Central memory CD8-positive, alpha-beta T cell (primary cell): Measurements from ENCODE around the gene HRNR.

ENCODE experiments used
- ATAC-seq: fragments of 150-1000 bp; cut with Tn5 transposase; replicated peaks from 2 replicates; pipeline ENCODE4 v1.10.0; 2022; ENCODE audit warnings: mild to moderate bottlenecking, moderate FRiP score, moderate number of reproducible peaks; ENCODE audit not compliant: poor library complexity, severe bottlenecking; ENCODE audit errors: extremely low read depth
- DNase-seq, 2 donors: peaks; one replicate each; pipeline ENCODE4 v3.0.0; 2021; ENCODE audit warnings: low spot score in 2 of 2
- H3K27ac Mint-ChIP-seq: one replicate; pipeline ENCODE4 v1.8.0; 2022; ENCODE audit warnings: low read depth, mild to moderate bottlenecking, moderate library complexity, mixed read lengths
- H3K27me3 Mint-ChIP-seq: one replicate; pipeline ENCODE4 v1.8.0; 2022; ENCODE audit warnings: mixed read lengths
- H3K36me3 Mint-ChIP-seq: one replicate; pipeline ENCODE4 v1.8.0; 2022; ENCODE audit warnings: mild to moderate bottlenecking, moderate library complexity, mixed read lengths; ENCODE audit not compliant: insufficient read depth
- H3K4me1 Mint-ChIP-seq: one replicate; pipeline ENCODE4 v1.8.0; 2022; ENCODE audit warnings: mixed read lengths
- H3K4me3 Mint-ChIP-seq: one replicate; pipeline ENCODE4 v1.8.0; 2022; ENCODE audit warnings: mild to moderate bottlenecking, moderate library complexity, mixed read lengths
- H3K9me3 Mint-ChIP-seq: one replicate; pipeline ENCODE4 v1.8.0; 2022; ENCODE audit warnings: mixed read lengths

Gene HRNR

DNA sequence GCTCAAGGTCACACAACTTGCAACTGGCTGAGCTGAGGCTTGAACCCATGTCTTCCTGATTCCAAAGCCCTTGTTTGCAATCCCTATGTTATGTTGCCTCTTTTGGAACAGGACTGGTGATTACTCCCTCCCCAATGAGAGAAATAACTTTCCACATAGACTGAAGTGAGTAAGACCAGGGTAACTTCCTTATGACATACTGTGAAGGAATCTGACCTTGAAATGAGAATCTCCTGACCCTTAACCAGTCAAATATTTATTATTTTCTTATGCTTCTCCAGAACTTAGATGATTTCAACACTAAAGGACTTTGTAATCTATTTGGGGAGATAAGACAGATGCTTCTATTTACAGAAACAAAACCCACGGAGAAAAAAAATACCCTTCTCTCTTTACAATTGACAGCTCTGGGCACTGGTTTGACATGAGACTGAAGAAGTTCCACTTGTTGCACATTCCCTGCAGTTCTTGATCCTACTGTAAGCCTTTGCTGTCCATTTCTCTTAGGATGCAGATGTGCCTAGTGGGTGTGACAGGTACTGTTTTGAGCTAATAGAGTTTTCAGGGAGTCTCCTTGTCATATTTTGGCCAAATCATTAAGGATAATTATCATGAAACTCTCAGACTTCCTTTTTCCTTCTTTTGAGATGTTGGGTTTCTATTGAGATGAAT, 61.1 kb downstream of the HRNR start:
- no peaks in the 10 kb centered on the region for H3K4me1 Mint-ChIP-seq
- ATAC-seq: no peak
- no peak overlapping the region for H3K4me3 Mint-ChIP-seq
- peaks cover 3% of the 10 kb centered on the region for H3K36me3 Mint-ChIP-seq
- no peak overlapping the region for H3K27ac Mint-ChIP-seq
- H3K9me3 Mint-ChIP-seq: no peaks in the 10 kb centered on the region
- H3K27me3 Mint-ChIP-seq: no peaks in the 10 kb centered on the region
- no peak for DNase-seq
